Measurements from ENCODE around the gene PIP5K1B. TPM values are rescaled to one million over a fixed set of nuclear protein-coding genes. Genes with fewer than 3 reads are reported as not detected.
A peak's percentile ranks its signal among the peaks of the same experiment; 100 is the strongest.

The PIP5K1B gene
- total RNA-seq, 2 donors from 2014 or later, result 0.17 to 0.37 TPM

DNA sequence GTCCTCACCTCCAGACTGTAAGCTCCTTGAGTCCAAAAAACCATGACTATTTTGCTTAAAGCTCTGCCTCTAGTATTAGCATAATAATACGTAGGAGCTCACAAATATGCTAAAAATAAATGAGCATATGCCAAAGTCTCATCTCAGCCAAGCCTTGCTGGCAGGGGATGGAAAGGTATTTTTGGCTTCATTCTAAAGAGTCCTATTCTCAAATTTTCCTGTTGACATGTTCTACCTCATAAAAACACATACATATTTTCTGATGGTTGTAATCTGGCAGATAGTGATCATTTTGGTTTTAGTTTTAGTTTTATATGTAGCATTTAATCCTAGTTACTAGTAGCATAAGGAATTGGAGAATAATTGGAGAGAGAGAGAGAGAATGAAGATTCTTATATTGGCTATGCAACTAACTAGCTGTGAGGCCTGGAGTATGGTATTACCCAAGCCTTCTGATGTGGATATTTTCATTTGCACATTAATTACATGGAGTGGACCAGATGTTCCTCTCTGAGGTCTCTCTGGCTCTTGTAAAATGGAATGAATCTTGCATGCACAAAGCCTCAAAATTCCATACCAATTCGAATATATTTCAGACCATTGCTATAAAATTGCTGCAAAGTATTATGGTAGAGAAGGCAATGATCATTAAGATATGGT is 55.8 kb downstream of the PIP5K1B start:
- Mint-ChIP-seq H3K4me1 (no peaks in the 10 kb centered on the region), H3K9me3 (peaks cover 10% of the 10 kb centered on the region), H3K4me3 (no peak overlapping the region), H3K36me3 (ENCODE audit: low read depth) (peaks cover 8% of the 10 kb centered on the region), H3K27ac (no peak overlapping the region), H3K27me3 (peaks cover 28% of the 10 kb centered on the region)
- ATAC-seq (replicated peaks), result no peak

DNA sequence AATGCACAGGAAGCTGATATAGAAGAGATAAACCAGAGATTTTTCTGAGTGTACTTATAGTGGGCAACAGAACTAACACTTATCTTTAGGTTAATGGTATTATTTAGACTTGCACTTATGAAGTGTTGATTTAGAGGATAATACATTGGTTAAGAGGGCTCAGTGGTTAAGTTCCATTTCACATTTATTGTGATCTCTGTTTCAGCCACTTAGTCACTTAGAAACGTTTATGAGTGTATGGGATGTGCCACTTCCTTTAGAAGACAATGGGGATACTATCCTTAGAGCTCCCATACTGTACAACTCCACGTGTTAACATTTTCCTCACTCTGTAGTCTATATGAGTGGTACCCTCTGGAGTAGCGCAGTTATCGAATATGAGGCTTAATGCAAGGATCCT is 57.5 kb downstream of the PIP5K1B start:
- peaks cover 10% of the 10 kb centered on the region for H3K9me3 Mint-ChIP-seq
- H3K4me1 Mint-ChIP-seq, result no peaks in the 10 kb centered on the region
- no peak overlapping the region for H3K4me3 Mint-ChIP-seq
- H3K27ac Mint-ChIP-seq, result no peak overlapping the region
- ATAC-seq (replicated peaks), result no peak
- H3K27me3 Mint-ChIP-seq, result peaks cover 27% of the 10 kb centered on the region
- H3K36me3 Mint-ChIP-seq (ENCODE audit: low read depth), result peaks cover 8% of the 10 kb centered on the region

GRCh38 chr9:68763104-68763503 is 58.1 kb downstream of the PIP5K1B start:
- peaks cover 9% of the 10 kb centered on the region for H3K9me3 Mint-ChIP-seq
- no peaks in the 10 kb centered on the region for H3K4me1 Mint-ChIP-seq
- no peak overlapping the region for H3K4me3 Mint-ChIP-seq
- H3K27ac Mint-ChIP-seq, result no peak overlapping the region
- H3K27me3 Mint-ChIP-seq, result peaks cover 22% of the 10 kb centered on the region
- peaks cover 6% of the 10 kb centered on the region for H3K36me3 Mint-ChIP-seq (ENCODE audit: low read depth)
- ATAC-seq (replicated peaks), result no peak

- Mint-ChIP-seq H3K36me3 (ENCODE audit: low read depth) (no peaks in the 10 kb centered on the region), H3K9me3 (no peaks in the 10 kb centered on the region)
- no peak for ATAC-seq (replicated peaks)
Observed at GRCh38 chr9:68768619-68769018, 63.6 kb downstream of the PIP5K1B start.

DNA sequence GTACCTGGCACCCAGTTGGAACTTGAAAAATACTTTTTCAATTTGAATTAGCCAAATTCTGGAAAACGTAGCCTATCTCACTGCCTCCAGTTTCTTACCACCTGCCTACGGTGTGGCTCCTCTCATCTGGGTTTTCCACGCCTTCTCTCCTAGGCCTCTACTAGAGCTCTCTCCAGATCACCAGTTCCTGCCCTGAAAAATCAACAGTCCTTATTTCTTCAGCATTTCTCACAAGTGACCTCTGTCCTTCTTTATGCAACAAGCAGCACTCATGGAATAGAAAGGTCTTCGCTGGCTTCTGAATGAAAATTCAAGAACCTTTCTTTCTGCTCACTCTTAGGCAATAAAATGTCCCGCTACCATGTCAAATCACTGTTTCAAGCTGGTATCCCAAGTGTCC is 64.8 kb downstream of the PIP5K1B start:
- peaks cover 19% of the 10 kb centered on the region for H3K27me3 Mint-ChIP-seq
- no peaks in the 10 kb centered on the region for H3K9me3 Mint-ChIP-seq
- ATAC-seq (replicated peaks), result no peak
- H3K36me3 Mint-ChIP-seq (ENCODE audit: low read depth), result no peaks in the 10 kb centered on the region
- no peak overlapping the region for H3K4me3 Mint-ChIP-seq
- H3K4me1 Mint-ChIP-seq, result no peaks in the 10 kb centered on the region
- H3K27ac Mint-ChIP-seq, result no peak overlapping the region

More at GRCh38 chr9:68768619-68769018, 63.6 kb downstream of the PIP5K1B start:
- H3K4me1 Mint-ChIP-seq, result no peaks in the 10 kb centered on the region
- H3K4me3 Mint-ChIP-seq, result no peak overlapping the region
- peaks cover 19% of the 10 kb centered on the region for H3K27me3 Mint-ChIP-seq
- no peak overlapping the region for H3K27ac Mint-ChIP-seq

GRCh38 chr9:68771376-68771775 is 66.3 kb downstream of the PIP5K1B start:
- Mint-ChIP-seq H3K4me1 (no peaks in the 10 kb centered on the region), H3K4me3 (no peak overlapping the region), H3K27me3 (peaks cover 20% of the 10 kb centered on the region), H3K27ac (no peak overlapping the region), H3K9me3 (no peaks in the 10 kb centered on the region), H3K36me3 (ENCODE audit: low read depth) (no peaks in the 10 kb centered on the region)
- no peak for ATAC-seq (replicated peaks)

DNA sequence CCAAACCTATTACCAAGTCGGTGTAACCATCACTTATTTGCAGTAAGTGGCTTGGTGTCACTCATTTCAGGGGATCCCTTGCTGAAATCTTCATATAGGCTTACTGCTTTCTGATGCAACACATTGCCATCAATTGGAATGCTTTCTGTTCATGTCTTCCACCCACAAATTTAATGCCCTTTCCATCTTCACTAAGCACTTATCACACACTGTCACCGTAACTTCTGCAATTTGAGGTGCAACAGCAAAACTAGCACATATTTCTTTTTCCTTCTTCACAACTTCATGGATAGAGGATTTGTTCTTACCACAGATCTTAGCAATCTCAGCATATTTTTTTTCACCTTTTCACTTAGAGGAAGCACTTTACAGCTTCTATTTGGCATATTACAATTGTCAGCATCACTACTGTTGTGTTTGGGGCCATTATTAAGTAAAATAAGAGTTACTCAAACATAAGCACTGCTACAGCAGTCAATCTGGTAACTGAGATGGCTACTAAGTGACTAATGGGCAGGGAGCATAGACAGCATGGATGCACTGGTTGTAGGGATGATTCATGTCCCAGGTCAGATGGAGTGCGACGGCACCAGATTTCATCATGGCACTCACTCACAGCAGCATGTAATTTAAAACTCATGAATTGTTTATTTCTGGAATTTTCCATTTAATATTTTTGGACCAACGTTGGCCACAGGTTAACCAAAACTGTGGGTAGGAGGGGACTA is 70.1 kb downstream of the PIP5K1B start:
- H3K4me3 Mint-ChIP-seq, result no peak overlapping the region
- no peaks in the 10 kb centered on the region for H3K9me3 Mint-ChIP-seq
- no peak overlapping the region for H3K27ac Mint-ChIP-seq
- H3K27me3 Mint-ChIP-seq, result peaks cover 11% of the 10 kb centered on the region
- ATAC-seq (replicated peaks), result no peak
- no peaks in the 10 kb centered on the region for H3K36me3 Mint-ChIP-seq (ENCODE audit: low read depth)
- no peaks in the 10 kb centered on the region for H3K4me1 Mint-ChIP-seq

- peaks cover 4% of the 10 kb centered on the region for H3K27me3 Mint-ChIP-seq
- ATAC-seq (replicated peaks), result no peak
- no peak overlapping the region for H3K4me3 Mint-ChIP-seq
- H3K36me3 Mint-ChIP-seq (ENCODE audit: low read depth), result no peaks in the 10 kb centered on the region
- no peaks in the 10 kb centered on the region for H3K9me3 Mint-ChIP-seq
- H3K4me1 Mint-ChIP-seq, result no peaks in the 10 kb centered on the region
- no peak overlapping the region for H3K27ac Mint-ChIP-seq
Observed at GRCh38 chr9:68777070-68777763, 72.2 kb downstream of the PIP5K1B start.

DNA sequence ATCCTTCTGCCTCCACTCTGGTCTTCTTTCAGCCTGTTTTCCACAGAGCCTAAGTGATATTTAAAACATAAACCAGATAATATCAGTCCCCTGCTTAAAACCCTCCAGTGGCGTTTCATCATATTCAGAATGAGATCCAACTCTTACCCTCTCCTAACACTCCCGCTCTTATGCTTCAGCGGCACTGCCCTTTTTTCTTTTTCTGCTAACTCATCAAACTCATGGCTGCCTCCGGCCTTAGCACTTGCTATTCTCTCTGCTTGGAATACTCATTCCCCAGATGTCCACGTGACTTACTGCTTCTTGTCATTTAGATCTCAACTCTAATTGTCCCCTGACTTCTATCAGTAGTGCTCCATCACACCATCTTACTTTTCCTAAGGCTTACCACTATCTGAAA is 73.6 kb downstream of the PIP5K1B start:
- H3K27me3 Mint-ChIP-seq, result peaks cover 4% of the 10 kb centered on the region
- no peaks in the 10 kb centered on the region for H3K36me3 Mint-ChIP-seq (ENCODE audit: low read depth)
- H3K4me3 Mint-ChIP-seq, result no peak overlapping the region
- no peak for ATAC-seq (replicated peaks)
- H3K4me1 Mint-ChIP-seq, result no peaks in the 10 kb centered on the region
- no peaks in the 10 kb centered on the region for H3K9me3 Mint-ChIP-seq
- no peak overlapping the region for H3K27ac Mint-ChIP-seq

- Mint-ChIP-seq H3K36me3 (ENCODE audit: low read depth) (no peaks in the 10 kb centered on the region), H3K4me3 (no peak overlapping the region), H3K27me3 (peaks cover 4% of the 10 kb centered on the region), H3K27ac (no peak overlapping the region), H3K4me1 (no peaks in the 10 kb centered on the region), H3K9me3 (no peaks in the 10 kb centered on the region)
- ATAC-seq (replicated peaks), result peak; percentile 86
Observed at GRCh38 chr9:68779558-68780379, 74.7 kb downstream of the PIP5K1B start.

DNA sequence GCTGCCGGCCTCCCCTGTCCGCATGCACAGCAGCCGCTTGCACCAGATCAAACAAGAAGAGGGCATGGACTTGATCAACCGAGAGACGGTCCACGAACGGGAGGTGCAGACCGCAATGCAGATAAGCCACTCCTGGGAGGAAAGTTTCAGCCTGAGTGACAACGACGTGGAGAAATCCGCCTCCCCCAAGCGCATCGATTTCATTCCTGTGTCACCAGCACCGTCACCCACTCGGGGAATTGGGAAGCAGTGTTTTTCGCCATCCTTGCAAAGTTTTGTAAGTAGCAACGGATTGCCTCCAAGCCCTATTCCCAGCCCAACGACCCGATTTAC is 75.3 kb downstream of the PIP5K1B start:
- Mint-ChIP-seq H3K9me3 (no peaks in the 10 kb centered on the region), H3K4me1 (no peaks in the 10 kb centered on the region), H3K27ac (no peak overlapping the region), H3K36me3 (ENCODE audit: low read depth) (no peaks in the 10 kb centered on the region), H3K27me3 (no peaks in the 10 kb centered on the region), H3K4me3 (no peak overlapping the region)
- ATAC-seq (replicated peaks), result no peak

DNA sequence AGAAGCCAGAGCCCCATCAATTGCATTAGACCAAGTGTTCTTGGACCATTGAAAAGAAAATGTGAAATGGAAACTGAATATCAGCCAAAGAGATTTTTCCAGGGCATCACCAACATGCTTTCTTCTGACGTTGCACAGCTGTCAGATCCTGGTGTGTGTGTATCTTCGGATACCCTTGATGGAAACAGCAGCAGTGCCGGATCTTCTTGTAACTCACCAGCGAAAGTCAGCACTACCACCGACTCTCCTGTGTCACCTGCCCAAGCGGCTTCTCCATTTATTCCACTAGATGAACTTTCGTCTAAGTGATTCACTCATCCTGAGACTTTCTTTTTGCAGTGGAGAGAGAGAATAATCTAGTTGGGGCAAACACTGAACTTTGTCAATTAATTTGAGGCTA is 75.7 kb downstream of the PIP5K1B start:
- Mint-ChIP-seq H3K27me3 (no peaks in the 10 kb centered on the region), H3K9me3 (no peaks in the 10 kb centered on the region), H3K4me3 (no peak overlapping the region), H3K36me3 (ENCODE audit: low read depth) (no peaks in the 10 kb centered on the region), H3K27ac (no peak overlapping the region), H3K4me1 (no peaks in the 10 kb centered on the region)
- ATAC-seq (replicated peaks), result peak; percentile 28

DNA sequence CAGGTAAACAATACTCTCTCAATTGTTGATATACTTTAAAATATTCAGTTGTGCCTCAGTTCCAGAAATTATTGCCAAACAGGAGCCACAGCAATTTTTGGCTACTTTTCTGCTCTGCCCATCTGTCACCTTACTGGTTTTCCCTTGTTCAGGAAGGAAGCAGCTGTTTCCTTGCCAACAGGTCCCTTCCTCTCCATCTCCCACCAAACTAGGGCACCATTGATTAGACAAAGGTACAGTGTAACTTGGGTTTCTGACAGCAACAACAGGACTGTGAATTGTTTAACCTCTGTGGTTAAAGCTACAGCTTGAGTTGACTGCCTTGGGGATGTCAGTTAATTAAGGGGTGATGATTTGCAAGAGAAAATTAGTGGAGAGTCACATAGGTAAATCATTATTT is 76.9 kb downstream of the PIP5K1B start:
- H3K27me3 Mint-ChIP-seq, result no peaks in the 10 kb centered on the region
- H3K4me1 Mint-ChIP-seq, result no peaks in the 10 kb centered on the region
- peak overlapping the region; percentile 25 for H3K4me3 Mint-ChIP-seq
- no peak overlapping the region for H3K27ac Mint-ChIP-seq
- no peaks in the 10 kb centered on the region for H3K36me3 Mint-ChIP-seq (ENCODE audit: low read depth)
- no peaks in the 10 kb centered on the region for H3K9me3 Mint-ChIP-seq
- ATAC-seq (replicated peaks), result no peak

- Mint-ChIP-seq H3K9me3 (no peaks in the 10 kb centered on the region), H3K4me1 (no peaks in the 10 kb centered on the region), H3K36me3 (ENCODE audit: low read depth) (no peaks in the 10 kb centered on the region), H3K27ac (no peak overlapping the region), H3K4me3 (no peak overlapping the region), H3K27me3 (no peaks in the 10 kb centered on the region)
- no peak for ATAC-seq (replicated peaks)
Observed at GRCh38 chr9:68782546-68782945, 77.5 kb downstream of the PIP5K1B start.

Data from activated T-helper 17 cell treated with anti-CD3 and anti-CD28 coated beads, Interleukin-2, amount 50 U/mL, for 72 hours (primary cell).